ENCODE results near the gene SPPL2C. TPM values are rescaled to one million over a fixed set of nuclear protein-coding genes. Genes with fewer than 3 reads are reported as not detected.

The SPPL2C gene
- total RNA-seq, 1 experiment from 2014 or later = not detected

DNA sequence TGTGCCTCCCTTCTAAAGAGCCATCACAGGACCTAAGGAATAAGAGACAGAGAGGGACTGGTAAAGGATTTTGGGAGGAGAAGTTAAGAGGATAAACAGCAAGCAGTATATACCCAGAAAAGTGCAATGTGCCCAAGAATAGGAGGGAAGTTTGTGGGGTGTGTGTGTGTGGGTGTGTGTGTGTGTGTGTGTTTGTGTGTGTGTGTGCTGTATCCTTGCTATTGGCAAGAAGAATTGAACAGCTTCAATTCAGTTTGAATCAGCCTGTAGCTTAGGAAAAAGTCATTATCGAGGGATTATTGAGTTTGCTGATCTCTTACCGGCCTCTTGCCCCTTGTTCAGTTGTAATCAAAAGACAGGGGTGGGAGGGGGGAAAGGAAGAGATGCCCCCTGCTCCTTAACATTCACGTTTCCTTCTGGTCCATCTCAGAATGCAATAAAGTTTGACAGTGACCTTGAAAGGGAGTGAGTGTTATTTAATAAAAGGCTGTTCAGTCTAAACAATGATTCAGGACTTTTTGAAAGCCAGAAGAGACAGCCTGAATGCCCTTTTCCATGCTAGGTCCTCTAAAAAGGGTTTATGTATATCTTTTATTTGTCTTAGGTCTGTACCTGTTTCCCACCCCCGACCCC lies 25.8 kb downstream of the SPPL2C start:
- H3K27ac ChIP-seq (ENCODE audit: insufficient read length, low read depth, low read length) = no peak overlapping the region
- no peak overlapping the region for H3K18ac ChIP-seq (ENCODE audit: insufficient read length, low read depth, low read length)
- no peaks in the 10 kb centered on the region for H3K79me1 ChIP-seq (ENCODE audit: insufficient read depth, low read depth, low read length, poor library complexity, severe bottlenecking)
- H3K4me3 Mint-ChIP-seq = no peak overlapping the region
- no peak overlapping the region for H3K23ac ChIP-seq (ENCODE audit: insufficient read length, low read depth, low read length)
- no peak overlapping the region for H2BK12ac ChIP-seq (ENCODE audit: insufficient read length, low read depth, low read length)
- H3K14ac ChIP-seq (ENCODE audit: insufficient read depth, low read length) = no peak overlapping the region
- H3K9me3 ChIP-seq (ENCODE audit: control insufficient read depth, low read depth, low read length) = no peaks in the 10 kb centered on the region
- no peak overlapping the region for H2AK5ac ChIP-seq (ENCODE audit: insufficient read length, low read length)
- no peak overlapping the region for H3K4ac ChIP-seq (ENCODE audit: low read depth, low read length)
- H3T11ph ChIP-seq (ENCODE audit: low read length) = no peak overlapping the region
- no CpG with 5 or more reads among the region's 4 CpGs for WGBS (ENCODE audit: extremely low coverage, insufficient read length, low lambda C conversion rate)
- H2AFZ ChIP-seq (ENCODE audit: low read length) = no peak overlapping the region
- H3K23me2 ChIP-seq (ENCODE audit: insufficient read length, low read depth, low read length, poor library complexity, severe bottlenecking) = no peaks in the 10 kb centered on the region
- H3K4me2 ChIP-seq (ENCODE audit: insufficient read depth, insufficient read length, low read length) = no peak overlapping the region
- H3K27me3 Mint-ChIP-seq (ENCODE audit: low read depth) = peaks cover 1% of the 10 kb centered on the region; the same call in 1 of the 2 replicates
- H2BK15ac ChIP-seq (ENCODE audit: low read depth, low read length) = no peak overlapping the region
- H3K79me2 ChIP-seq (ENCODE audit: insufficient read depth, low read length) = no peaks in the 10 kb centered on the region
- H4K8ac ChIP-seq (replicated peaks; ENCODE audit: insufficient read length, low read depth, low read length) = no peak overlapping the region
- no peaks in the 10 kb centered on the region for H3K27me3 ChIP-seq (ENCODE audit: insufficient read depth, low read length)
- H3K36me3 Mint-ChIP-seq (ENCODE audit: insufficient read depth in 1 of 3, low read depth in 3 of 3) = no peaks in the 10 kb centered on the region
- peaks cover 20 to 25% of the 10 kb centered on the region in 2 experiments for H3K4me1 Mint-ChIP-seq
- no peaks in the 10 kb centered on the region for H4K20me1 ChIP-seq (ENCODE audit: control insufficient read depth, insufficient read depth, insufficient read length)
- H2BK20ac ChIP-seq (ENCODE audit: low read depth, low read length, poor library complexity, severe bottlenecking) = no peak overlapping the region
- no peak overlapping the region; a peak in 1 of 7 replicates for H3K27ac Mint-ChIP-seq
- TF ChIP-seq, protein P1, sequence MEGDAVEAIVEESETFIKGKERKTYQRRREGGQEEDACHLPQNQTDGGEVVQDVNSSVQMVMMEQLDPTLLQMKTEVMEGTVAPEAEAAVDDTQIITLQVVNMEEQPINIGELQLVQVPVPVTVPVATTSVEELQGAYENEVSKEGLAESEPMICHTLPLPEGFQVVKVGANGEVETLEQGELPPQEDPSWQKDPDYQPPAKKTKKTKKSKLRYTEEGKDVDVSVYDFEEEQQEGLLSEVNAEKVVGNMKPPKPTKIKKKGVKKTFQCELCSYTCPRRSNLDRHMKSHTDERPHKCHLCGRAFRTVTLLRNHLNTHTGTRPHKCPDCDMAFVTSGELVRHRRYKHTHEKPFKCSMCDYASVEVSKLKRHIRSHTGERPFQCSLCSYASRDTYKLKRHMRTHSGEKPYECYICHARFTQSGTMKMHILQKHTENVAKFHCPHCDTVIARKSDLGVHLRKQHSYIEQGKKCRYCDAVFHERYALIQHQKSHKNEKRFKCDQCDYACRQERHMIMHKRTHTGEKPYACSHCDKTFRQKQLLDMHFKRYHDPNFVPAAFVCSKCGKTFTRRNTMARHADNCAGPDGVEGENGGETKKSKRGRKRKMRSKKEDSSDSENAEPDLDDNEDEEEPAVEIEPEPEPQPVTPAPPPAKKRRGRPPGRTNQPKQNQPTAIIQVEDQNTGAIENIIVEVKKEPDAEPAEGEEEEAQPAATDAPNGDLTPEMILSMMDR (conservative IDR thresholded peaks at IDR 0.05) = no peak
- no peak overlapping the region for H4K5ac ChIP-seq (ENCODE audit: insufficient read length, low read depth, low read length)
- no peak overlapping the region for H3K56ac ChIP-seq (ENCODE audit: insufficient read length, low read depth, low read length)
- DNase-seq = no peak
- H3K9me3 Mint-ChIP-seq = no peaks in the 10 kb centered on the region
- H4K91ac ChIP-seq (ENCODE audit: insufficient read length, low read depth, low read length) = no peak overlapping the region
- no peak overlapping the region for H2BK120ac ChIP-seq (ENCODE audit: low read depth, low read length, poor library complexity, severe bottlenecking)
- no peak overlapping the region for H2BK5ac ChIP-seq (ENCODE audit: insufficient read length, low read length)
- H3K9ac ChIP-seq (ENCODE audit: extremely low read depth, insufficient read length, low read length) = no peak overlapping the region
- H3K4me1 ChIP-seq (ENCODE audit: insufficient read depth, low read length) = no peaks in the 10 kb centered on the region
